C4-2B (cell line): ENCODE data around the gene CUZD1.

ENCODE experiments used
- CTCF ChIP-seq: fragments of 450-650 bp; conservative IDR thresholded peaks from 2 replicates; pipeline ENCODE4 v1.5.1; 2017; ENCODE audit warnings: mild to moderate bottlenecking
- ZFX ChIP-seq: fragments of 450-650 bp; IDR thresholded peaks from 2 replicates; pipeline ENCODE4 v1.6.1; 2017

- TF ChIP-seq CTCF (no peak), ZFX (no peak)
These were observed 13.9 kb upstream of the CUZD1 start for GRCh38 chr10:122859527-122859926.
